ENCODE measurements around the gene NAT16. TPM values are rescaled to one million over a fixed set of nuclear protein-coding genes. Genes with fewer than 3 reads are reported as not detected.

The NAT16 gene
- total and polyA plus RNA-seq, 2 of the 13 experiments (the other 11 are each of a cell fraction or from before 2014, with no cell fraction given) = 0.04 TPM; not detected in 1

DNA sequence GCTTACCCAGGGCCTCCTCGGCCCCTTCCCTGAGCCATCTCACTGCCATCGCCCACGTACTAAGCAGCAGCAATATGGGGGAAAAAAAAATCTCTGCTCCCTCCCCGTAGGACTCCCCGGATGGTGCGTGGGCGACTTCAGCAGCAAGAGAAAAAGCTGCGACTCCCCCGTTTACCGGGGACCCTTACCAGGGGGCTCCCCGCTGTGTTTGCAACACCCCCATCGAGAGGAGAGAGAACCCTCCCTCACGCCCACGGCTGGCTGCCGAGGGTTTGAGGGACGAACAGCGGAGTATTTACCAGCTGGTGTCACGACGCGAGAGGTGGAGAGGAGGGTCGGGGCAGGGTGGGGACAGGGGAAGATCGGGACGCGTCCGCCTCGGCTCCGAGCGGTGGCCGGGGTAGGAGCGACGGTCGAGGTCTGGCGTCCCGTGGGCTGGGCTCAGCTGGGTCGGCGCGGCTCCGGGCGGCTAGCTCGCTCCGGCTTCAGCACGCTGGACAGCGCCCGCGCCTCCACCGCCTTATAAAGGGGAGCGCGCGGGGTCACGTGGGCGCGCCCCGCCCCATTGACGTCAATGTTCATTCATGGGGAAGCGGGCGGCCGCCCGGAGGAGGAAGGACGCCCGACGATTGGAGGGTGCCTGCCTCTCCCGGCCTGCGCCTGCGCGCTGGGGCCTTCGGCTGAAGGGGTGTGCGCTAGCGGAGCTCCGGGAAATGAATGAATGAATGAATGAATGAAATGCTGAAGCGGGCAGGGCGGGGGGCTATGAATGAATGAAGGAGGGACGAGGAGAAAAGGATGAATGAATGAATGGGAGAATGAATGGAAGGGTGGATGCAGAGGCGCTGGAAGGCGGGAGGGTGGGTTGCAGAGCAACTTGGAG, 14.8 kb downstream of the NAT16 start, which contains the start of gene VGF (continued):
- TF ChIP-seq, protein P1, sequence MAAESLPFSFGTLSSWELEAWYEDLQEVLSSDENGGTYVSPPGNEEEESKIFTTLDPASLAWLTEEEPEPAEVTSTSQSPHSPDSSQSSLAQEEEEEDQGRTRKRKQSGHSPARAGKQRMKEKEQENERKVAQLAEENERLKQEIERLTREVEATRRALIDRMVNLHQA (CRISPR knock-in tag; IDR thresholded peaks at IDR 0.05) = 0 out of 2 replicates have a peak, but pooled peaks have one; percentile 60
- TF ChIP-seq ZNF75D (CRISPR knock-in tag; IDR thresholded peaks at IDR 0.05; ENCODE audit: borderline replicate concordance) = peak; percentile 96; the same call in 1 of the 2 replicates
- TF ChIP-seq MTF1 (CRISPR knock-in tag; IDR thresholded peaks at IDR 0.05) = peak; percentile 95
- TF ChIP-seq SMARCE1 (IDR thresholded peaks at IDR 0.05; ENCODE audit: borderline replicate concordance) = no peak
- TF ChIP-seq, protein P2, sequence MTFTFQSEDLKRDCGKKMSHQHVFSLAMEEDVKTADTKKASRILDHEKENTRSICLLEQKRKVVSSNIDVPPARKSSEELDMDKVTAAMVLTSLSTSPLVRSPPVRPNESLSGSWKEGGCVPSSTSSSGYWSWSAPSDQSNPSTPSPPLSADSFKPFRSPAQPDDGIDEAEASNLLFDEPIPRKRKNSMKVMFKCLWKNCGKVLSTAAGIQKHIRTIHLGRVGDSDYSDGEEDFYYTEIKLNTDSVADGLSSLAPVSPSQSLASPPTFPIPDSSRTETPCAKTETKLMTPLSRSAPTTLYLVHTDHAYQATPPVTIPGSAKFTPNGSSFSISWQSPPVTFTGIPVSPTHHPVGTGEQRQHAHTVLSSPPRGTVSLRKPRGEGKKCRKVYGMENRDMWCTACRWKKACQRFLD (CRISPR knock-in tag; IDR thresholded peaks at IDR 0.05; ENCODE audit: borderline replicate concordance) = peak; percentile 97
- TF ChIP-seq, protein P3, sequence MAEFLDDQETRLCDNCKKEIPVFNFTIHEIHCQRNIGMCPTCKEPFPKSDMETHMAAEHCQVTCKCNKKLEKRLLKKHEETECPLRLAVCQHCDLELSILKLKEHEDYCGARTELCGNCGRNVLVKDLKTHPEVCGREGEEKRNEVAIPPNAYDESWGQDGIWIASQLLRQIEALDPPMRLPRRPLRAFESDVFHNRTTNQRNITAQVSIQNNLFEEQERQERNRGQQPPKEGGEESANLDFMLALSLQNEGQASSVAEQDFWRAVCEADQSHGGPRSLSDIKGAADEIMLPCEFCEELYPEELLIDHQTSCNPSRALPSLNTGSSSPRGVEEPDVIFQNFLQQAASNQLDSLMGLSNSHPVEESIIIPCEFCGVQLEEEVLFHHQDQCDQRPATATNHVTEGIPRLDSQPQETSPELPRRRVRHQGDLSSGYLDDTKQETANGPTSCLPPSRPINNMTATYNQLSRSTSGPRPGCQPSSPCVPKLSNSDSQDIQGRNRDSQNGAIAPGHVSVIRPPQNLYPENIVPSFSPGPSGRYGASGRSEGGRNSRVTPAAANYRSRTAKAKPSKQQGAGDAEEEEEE (CRISPR knock-in tag; IDR thresholded peaks at IDR 0.05; ENCODE audit: borderline replicate concordance) = peak; percentile 87; the same call in 1 of the 2 replicates
- peak; percentile 99 for TF ChIP-seq ZNF547 (CRISPR knock-in tag; IDR thresholded peaks at IDR 0.05)
- no peak for TF ChIP-seq ZNF382 (CRISPR knock-in tag; IDR thresholded peaks at IDR 0.05; ENCODE audit: borderline replicate concordance)
- TF ChIP-seq, protein P4, sequence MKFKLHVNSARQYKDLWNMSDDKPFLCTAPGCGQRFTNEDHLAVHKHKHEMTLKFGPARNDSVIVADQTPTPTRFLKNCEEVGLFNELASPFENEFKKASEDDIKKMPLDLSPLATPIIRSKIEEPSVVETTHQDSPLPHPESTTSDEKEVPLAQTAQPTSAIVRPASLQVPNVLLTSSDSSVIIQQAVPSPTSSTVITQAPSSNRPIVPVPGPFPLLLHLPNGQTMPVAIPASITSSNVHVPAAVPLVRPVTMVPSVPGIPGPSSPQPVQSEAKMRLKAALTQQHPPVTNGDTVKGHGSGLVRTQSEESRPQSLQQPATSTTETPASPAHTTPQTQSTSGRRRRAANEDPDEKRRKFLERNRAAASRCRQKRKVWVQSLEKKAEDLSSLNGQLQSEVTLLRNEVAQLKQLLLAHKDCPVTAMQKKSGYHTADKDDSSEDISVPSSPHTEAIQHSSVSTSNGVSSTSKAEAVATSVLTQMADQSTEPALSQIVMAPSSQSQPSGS (CRISPR knock-in tag; IDR thresholded peaks at IDR 0.05) = peak; percentile 97
- TF ChIP-seq ZNF234 (CRISPR knock-in tag; conservative IDR thresholded peaks at IDR 0.05) = no peak; the same call in 1 of the 2 replicates
- TF ChIP-seq ZMYM2 (CRISPR knock-in tag; IDR thresholded peaks at IDR 0.05) = no peak
- TF ChIP-seq KLF11 (CRISPR knock-in tag; IDR thresholded peaks at IDR 0.05) = peak; percentile 99
- peak; percentile 91; the same call in 1 of the 2 replicates for TF ChIP-seq ZNF598 (CRISPR knock-in tag; IDR thresholded peaks at IDR 0.05; ENCODE audit: borderline replicate concordance)
- TF ChIP-seq, protein P5, sequence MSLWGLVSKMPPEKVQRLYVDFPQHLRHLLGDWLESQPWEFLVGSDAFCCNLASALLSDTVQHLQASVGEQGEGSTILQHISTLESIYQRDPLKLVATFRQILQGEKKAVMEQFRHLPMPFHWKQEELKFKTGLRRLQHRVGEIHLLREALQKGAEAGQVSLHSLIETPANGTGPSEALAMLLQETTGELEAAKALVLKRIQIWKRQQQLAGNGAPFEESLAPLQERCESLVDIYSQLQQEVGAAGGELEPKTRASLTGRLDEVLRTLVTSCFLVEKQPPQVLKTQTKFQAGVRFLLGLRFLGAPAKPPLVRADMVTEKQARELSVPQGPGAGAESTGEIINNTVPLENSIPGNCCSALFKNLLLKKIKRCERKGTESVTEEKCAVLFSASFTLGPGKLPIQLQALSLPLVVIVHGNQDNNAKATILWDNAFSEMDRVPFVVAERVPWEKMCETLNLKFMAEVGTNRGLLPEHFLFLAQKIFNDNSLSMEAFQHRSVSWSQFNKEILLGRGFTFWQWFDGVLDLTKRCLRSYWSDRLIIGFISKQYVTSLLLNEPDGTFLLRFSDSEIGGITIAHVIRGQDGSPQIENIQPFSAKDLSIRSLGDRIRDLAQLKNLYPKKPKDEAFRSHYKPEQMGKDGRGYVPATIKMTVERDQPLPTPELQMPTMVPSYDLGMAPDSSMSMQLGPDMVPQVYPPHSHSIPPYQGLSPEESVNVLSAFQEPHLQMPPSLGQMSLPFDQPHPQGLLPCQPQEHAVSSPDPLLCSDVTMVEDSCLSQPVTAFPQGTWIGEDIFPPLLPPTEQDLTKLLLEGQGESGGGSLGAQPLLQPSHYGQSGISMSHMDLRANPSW (CRISPR knock-in tag; IDR thresholded peaks at IDR 0.05; ENCODE audit: borderline replicate concordance) = no peak
- no peak; the same call in 1 of the 2 replicates for TF ChIP-seq NFE2L1 (CRISPR knock-in tag; IDR thresholded peaks at IDR 0.05; ENCODE audit: borderline replicate concordance)
- TF ChIP-seq ZNF839 (CRISPR knock-in tag; IDR thresholded peaks at IDR 0.05; ENCODE audit: borderline replicate concordance) = no peak
- TF ChIP-seq SNAPC2 (CRISPR knock-in tag; IDR thresholded peaks at IDR 0.05) = peak; percentile 92
- peak; percentile 93; the same call in 1 of the 2 replicates for TF ChIP-seq ZNF484 (CRISPR knock-in tag; IDR thresholded peaks at IDR 0.05; ENCODE audit: borderline replicate concordance, low read depth)
- peak; percentile 99 for TF ChIP-seq DNMT3B (CRISPR knock-in tag; conservative IDR thresholded peaks at IDR 0.05)
- peak; percentile 89 for TF ChIP-seq ZNF501 (CRISPR knock-in tag; IDR thresholded peaks at IDR 0.05)
- no peak for TF ChIP-seq RFX5 (IDR thresholded peaks at IDR 0.05; ENCODE audit: low read depth, low read length)
